LNCaP clone FGC (cell line): ENCODE data around the gene RPS6KA3.
A peak's percentile ranks its signal among the peaks of the same experiment; 100 is the strongest.
"Not testable (repeated sequence)": the region's sequence is repeated elsewhere in the genome, so short reads cannot be mapped to it uniquely, and the experiment has no call there.

Experiments used
- DNase-seq: peaks from one replicate; pipeline ENCODE4 v3.0.0-alpha.2; 2011; ENCODE audit warnings: low read depth
- H3K4me3 ChIP-seq: 2 replicates; pipeline ENCODE4 v1.5.1; 2011; ENCODE audit warnings: mild to moderate bottlenecking, low read depth, low read length, control low read depth
- TF ChIP-seq, protein P1 (sequence below): IDR thresholded peaks from 2 replicates; pipeline ENCODE4 v1.5.1; 2012; ENCODE audit warnings: mild to moderate bottlenecking; ENCODE audit not compliant: control insufficient read depth, insufficient read depth; ENCODE audit errors: extremely low read depth

Gene RPS6KA3

DNA sequence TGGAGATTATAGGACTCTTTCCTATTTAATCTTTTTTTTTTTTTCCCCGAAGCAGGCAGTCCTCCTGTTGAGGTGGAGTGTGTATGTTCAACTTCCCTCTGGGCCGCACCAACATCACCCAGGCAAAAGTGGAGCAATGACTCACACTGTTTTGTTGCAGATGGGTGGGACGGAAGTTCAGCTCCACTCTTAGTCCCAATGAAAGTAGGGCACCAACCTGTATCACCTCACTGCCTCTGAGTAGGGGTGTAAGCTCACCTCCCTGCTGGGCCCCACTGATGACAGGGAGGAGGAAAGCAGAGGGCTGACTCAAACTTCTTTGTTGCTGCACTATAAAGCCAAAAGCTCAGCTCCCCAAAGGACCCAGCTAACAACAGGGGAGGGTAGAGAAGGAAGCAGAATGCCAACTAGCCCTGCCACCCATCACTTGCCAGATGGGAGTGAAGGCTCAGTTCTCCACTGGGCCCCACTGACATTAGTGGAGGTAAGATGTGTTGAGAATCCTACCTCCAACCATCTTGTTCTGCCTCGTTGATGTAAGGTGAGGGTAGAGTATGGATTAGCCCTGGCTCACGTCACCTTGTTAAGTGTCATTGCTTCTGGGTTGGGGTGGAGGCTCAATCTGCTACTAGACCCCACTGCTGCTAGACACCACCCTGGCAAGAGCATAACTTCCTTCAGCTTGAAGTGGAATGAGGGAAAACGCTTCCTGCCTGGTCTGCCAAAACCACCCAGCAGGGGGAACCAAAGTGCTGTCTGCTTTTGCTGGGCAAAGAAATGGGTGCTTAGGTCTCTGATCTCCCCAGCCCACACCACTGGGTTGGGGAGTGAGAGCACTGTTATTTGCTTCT is 14.1 kb downstream of the RPS6KA3 start:
- no peak overlapping the region for H3K4me3 ChIP-seq
- TF ChIP-seq, protein P1, sequence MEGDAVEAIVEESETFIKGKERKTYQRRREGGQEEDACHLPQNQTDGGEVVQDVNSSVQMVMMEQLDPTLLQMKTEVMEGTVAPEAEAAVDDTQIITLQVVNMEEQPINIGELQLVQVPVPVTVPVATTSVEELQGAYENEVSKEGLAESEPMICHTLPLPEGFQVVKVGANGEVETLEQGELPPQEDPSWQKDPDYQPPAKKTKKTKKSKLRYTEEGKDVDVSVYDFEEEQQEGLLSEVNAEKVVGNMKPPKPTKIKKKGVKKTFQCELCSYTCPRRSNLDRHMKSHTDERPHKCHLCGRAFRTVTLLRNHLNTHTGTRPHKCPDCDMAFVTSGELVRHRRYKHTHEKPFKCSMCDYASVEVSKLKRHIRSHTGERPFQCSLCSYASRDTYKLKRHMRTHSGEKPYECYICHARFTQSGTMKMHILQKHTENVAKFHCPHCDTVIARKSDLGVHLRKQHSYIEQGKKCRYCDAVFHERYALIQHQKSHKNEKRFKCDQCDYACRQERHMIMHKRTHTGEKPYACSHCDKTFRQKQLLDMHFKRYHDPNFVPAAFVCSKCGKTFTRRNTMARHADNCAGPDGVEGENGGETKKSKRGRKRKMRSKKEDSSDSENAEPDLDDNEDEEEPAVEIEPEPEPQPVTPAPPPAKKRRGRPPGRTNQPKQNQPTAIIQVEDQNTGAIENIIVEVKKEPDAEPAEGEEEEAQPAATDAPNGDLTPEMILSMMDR = peak; percentile 68
- no peak for DNase-seq

DNA sequence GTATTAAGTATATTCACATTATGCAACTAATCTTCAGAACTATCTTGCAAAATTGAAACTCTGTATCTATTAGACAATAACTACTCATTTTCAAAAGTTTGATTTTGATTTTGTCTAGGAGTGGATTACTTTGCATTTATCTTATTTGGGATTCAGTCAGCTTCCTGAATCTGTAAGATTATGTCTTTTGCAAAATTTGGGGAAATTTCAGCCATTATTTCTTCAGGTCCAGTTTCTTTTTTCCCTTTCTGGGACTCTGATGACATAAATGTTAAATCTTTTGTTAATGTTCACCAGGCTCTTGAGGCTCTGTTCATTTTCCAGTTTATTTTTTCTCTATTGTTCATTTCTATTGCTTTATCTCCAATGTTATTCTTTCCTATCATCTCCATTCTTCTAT is 15.0 kb downstream of the RPS6KA3 start:
- TF ChIP-seq, protein P1 = no peak
- no peak for DNase-seq
- no peak overlapping the region for H3K4me3 ChIP-seq

DNA sequence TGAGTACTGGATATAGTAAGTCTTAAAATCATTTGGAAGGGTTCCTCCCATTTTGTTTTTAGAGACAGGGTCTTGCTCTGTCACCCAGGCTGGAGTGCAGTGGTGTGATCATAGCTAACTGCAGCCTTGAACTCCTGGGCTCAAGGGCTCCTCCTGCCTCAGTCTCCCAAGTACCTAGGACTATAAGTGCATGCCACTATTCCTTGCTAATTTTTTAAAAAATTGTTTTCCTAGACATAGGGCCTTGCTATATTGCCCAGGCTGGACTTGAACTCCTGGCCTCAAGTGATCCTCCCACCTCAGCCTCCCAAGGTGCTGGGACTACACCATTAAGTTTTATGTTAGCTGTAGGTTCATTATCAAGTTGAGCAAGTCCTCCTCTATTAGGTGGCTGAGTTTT is 16.6 kb downstream of the RPS6KA3 start:
- not testable (repeated sequence) for DNase-seq, H3K4me3 ChIP-seq

DNA sequence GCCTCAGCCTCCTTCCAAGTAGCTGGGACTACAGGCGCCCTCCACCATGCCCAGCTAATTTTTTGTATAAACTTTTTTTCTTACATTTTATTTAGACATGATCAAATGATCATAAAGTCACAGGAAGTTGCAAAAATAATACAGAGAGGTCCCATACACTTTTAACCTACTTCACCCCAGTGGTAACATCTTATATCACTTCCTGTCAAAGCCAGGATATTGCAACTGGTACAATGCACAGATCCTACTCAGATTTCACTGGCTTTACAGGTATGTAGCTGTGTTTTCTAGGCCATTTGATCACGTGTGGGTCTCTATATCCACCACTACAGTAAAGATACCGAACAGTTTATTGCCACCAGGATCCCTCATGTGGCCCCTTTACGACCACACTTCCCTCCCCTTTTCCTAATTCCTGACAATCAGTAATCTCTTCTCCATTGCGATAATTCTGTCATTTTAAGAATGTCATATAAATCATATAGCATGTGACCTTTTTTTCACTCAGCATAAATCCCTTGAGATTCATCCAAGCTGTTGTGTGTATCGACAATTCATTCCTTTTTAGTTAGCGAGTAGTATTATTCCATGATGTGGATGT is 18.0 kb downstream of the RPS6KA3 start:
- no peak for DNase-seq
- TF ChIP-seq, protein P1 = no peak
- no peak overlapping the region for H3K4me3 ChIP-seq

DNA sequence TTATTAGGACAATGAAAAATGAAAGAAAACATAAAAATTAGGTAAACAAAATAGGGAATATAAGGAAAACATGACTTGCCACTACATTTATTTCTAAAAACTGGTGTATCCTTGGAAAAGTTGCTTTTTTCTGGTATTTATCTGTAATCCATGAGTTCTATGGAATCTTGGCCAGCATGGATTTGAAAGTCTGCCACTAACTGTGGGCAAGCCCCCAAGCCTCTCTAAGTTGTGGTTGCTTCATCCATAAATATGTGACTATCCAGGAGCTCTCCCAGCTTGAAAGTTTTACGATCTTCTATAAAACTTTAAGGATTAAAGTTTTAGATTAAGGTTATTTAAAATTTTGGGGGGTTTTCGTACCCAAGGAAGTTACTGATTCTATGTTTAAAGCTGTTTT is 21.8 kb downstream of the RPS6KA3 start:
- TF ChIP-seq, protein P1 = no peak
- DNase-seq = no peak
- H3K4me3 ChIP-seq = no peak overlapping the region

DNA sequence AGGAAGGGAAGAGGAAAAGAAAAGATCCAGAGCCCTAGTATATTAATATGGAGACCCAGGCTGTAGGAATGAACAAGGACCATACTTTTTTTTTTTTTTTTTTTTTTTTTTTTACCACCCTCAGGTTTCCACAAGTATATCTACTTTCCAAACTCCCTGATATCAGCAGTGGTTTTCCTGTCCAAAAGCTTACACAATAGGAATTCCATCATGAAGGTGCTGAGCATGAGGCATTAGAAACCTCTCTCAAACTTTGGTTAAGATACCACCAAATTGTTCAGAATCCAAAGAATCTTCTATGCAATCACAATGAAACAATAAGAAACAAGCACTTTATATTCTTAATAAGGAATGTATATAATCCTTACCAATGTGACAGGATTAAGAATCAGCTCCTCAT is 26.5 kb downstream of the RPS6KA3 start:
- TF ChIP-seq, protein P1 = no peak
- no peak overlapping the region for H3K4me3 ChIP-seq
- DNase-seq = no peak

DNA sequence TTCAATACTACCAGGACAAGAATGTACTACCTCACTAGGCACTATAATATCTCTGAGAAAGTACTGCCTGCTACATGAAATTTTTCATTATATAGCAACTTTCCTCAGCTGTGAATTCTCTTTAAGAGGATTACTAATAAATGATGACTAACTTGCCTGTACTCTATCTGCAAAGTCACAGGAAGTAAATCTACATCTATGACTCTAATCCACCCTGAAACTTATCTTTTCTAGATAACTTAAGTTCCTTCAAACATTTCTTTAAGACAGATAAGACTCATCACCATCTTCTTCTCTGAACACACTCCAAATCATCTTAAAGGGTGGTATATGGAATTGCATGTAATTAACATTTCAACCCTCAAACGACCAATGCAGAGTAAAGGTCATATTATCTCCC is 28.8 kb downstream of the RPS6KA3 start:
- no peak overlapping the region for H3K4me3 ChIP-seq
- DNase-seq = no peak
- TF ChIP-seq, protein P1 = no peak
